ENCODE results near the gene IL11.
A peak's percentile ranks its signal among the peaks of the same experiment; 100 is the strongest.
"Not testable (repeated sequence)": the region's sequence is repeated elsewhere in the genome, so short reads cannot be mapped to it uniquely, and the experiment has no call there.

The IL11 gene

DNA sequence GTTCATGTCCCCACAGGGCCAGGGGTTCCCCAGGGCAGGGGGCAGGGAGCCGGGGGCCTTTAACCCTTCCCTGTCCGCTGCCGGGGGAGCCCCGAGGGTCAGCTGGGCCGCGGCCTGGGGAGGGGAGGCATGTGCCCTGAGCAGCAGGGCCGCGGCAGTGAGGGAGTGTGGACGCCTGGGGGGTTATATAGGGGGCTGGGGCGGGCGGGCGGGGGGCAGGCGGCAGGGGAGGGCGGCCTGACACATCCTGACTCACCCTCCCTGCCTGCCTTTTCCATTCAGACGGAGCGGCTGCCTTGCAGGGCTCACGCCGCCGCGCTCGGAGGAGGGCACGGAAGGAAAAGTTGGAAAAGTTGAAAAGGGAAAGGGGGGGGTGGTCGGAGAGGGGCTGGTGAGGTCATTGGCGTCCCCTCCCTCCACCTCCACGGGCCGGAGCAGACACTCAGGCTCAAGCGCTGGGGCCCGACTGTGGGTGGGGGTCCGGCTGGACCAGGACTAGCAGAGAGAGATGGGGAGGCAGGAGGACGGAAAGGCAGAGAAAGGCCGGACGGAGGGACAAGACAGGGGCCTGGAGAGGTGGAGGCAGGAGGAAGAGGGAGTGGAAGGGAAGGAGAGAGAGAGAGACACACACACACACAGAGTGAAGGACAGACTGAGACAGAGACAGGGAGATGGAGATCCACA is at the start of gene IL11:
Gene IL11, minus strand, starts transcription at position 159 of the 684 bp plus-strand sequence. Its CDS starts 153 bp downstream, at position 6.
- no peak for DNase-seq

DNA sequence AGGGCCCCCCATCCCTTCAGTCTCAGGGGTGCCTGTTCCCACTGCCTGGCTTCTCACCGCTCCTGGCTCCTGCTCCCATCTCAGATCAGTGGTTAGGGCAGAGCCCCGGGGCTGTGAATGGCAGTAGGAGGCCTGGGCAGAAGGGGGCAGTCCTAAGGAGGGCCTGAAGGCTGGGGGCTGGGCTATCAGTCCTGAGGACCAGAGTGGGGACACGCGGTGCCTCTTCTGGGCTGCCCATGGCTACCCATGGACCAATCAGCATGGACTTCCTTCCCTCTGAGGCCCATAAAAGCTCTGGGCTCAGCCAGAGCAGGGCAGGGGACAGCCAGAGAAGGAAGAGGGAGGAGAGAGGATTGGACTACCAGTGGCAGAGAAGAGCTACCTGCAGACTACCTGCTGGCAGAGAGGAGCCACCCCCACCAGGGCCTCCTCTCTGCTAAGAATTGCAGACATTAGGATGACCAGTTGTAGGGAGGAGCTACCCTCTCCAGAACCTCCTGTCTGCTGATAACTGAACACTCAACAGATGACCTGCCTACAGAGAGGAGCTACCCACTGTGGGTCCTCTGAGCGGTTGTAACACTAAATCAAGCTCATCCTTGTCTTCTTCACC is 49.5 kb upstream of the IL11 start:
- DNase-seq, result no peak

DNA sequence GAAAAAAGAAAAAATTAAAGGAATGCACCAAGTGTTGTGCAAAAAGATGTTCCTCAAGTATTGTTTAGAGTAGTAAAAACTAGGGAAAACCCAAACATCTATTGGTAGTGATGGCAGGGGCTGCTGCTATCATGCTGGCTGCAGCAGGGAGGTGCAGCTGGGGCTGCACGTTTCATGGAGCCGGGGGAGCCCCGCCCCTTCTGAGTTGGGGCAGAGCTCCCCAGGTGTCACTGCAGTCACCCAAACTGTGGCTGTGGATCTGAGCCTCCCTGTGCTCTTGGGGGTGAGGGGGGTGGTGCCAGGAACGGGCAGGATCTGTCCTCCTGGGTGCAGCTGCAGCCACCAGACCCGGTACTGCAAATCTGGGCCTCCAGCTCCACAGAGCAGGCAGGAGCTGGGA is 48.8 kb upstream of the IL11 start:
- DNase-seq, result no peak

DNA sequence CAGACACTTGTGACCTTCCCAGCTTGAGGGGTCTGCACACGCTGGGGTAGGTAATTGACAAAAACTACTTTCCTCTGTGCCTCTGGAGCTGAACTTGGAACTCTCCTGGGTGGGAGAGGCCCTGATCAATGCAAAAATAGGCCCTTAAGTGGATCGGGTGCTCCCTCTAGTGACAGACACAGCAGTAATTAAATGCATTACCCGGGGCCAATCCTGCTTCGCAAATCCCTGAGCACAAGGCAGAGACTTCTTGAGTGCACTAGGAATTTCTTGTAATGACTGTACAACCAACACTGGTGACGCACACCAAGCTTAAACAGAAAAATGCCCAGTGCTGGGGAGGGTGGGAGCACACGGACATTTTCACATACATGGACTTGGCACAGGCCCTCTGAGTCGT is 47.9 kb upstream of the IL11 start:
- no peak for DNase-seq

DNA sequence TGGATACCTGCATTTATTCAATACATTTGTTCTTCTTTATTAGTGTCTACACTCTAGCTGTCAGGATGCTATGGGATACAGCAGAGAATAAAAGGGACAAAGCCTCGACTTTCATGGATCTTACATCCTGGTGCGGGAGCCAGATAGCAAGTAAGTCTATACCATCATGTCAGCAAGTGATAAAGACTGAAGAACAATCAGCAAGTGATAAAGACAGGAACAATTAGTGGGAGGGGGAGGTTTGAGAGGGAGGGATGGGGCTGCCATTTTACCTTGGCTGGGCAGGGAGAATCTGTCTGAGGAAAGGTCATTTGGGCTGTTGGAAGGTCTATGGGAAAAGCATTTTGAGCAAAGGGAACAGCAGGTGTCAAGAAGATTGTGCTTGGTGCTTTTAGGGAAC is 39.9 kb upstream of the IL11 start:
- DNase-seq, result no peak

DNA sequence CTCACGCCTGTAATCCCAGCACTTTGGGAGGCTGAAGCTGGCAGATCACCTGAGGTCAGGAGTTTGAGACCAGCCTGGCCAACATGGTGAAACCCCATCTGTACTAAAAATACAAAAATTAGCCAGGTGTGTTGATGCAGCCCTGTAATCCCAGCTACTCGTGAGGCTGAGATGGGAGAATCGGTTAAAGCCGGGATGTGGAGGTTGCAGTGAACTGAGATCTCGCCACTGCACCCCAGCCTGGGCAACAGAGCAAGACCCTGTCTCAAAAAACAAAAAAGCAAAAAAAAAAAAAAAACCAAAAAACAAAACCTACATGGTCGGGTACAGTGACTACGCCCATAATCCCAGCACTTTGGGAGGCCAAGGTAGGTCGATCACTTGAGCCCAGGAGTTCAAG is 38.9 kb upstream of the IL11 start:
- DNase-seq, result not testable (repeated sequence)

DNA sequence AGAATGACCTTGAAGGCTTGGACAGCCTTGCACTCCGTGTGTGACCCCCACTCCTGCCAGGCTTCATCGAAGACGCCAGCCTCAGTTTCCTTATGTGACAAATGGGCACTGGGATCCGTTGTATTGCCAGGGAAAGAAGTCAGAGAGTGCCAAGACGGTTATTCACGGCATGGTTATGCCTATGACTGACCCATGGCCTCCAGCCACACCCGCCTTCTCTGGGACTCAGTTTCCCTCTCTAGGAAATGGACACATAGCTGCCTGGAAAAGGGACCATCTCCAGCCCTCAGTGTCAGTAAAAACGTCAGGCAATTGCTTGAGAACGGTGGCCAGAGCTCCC is 38.2 kb upstream of the IL11 start:
- DNase-seq, result no peak

DNA sequence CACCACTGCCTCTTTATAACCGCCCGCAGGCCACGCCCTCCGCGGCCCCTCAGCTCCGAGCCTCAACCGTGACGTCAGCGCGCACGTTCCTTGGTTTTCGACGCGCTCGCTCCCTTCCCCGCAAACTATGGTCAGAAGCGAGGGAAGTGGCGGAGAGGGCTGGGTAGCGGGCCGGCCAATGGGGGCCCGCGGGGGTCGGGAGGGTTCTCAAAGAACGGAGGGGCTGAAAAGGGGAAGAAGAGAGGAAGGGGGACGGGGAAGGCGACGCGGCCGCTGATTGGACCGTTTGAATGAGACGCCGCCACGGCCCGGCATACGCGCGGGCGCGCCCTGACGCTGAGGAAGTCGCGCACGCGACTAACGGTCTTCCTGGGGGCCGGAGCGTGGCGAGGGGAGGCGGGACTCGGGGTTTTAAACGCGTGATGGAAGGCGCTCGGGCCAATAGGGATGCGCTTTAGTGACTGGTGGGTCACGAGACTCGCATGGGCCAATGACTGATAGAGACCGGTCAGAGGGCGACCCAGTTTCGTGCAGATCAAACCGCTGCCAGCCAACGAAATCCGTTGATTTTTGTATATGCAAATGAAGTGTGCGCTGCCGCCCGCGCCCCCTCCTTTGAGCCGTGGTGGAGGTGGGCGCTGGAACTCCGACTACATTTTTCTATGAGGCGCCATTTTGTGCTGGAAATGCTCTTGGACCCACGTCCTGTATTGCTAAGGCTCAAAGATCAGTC is 37.7 kb upstream of the IL11 start:
- peak; percentile 97 for DNase-seq

DNA sequence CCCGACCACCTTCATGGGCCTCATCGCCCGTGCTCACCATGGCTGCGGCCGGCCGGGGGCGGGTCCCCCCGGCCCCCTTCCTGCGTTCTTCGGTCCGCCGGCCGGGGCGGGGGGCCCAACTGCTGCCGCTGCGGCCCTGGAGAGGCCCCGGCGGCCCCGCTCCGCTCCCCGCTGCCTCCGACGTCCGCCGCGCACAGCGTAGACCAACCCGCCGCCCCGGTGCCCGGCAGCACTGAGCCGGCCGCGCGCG is 37.2 kb upstream of the IL11 start, which contains the start of gene UBE2S:
Gene UBE2S, minus strand, starts transcription at position 239 of the 250 bp plus-strand sequence. Its CDS starts 199 bp downstream, at position 40.
- not testable (repeated sequence) for DNase-seq

DNA sequence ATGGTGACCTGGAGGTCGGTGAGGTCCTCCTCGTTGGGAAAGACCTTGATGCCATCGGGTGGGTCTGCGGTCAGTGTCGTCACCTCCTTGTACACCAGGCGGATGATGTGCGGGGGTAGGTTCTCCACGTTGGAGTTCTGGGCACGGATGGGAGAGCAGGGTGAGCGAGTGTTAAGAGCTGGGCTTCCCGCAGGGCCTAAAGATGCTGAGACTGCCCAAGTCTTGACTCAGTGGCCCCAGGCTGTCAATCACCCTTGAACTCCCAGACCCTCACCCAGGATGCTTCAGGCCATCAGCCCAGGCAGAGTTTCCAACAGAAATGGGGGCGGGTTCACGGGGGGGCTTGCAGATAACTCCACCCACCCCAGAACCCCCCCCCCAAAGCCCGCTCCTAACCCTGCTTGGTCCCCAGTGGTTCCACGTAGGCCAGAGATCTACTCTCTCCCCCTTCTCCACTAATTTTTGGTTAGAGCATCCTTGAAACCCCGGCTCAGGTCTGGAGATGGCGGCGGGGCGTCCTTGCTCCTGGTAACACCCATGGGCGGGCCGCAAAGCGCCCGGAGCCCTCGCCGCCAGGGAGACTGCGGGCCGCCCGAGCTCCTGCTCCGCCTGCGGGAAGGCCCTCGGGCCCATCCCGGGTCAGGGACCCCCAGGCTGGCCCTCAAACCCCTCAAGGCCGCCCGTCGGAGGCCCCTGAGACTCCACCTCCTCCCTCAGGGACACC is 36.7 kb upstream of the IL11 start:
- DNase-seq, result no peak

DNA sequence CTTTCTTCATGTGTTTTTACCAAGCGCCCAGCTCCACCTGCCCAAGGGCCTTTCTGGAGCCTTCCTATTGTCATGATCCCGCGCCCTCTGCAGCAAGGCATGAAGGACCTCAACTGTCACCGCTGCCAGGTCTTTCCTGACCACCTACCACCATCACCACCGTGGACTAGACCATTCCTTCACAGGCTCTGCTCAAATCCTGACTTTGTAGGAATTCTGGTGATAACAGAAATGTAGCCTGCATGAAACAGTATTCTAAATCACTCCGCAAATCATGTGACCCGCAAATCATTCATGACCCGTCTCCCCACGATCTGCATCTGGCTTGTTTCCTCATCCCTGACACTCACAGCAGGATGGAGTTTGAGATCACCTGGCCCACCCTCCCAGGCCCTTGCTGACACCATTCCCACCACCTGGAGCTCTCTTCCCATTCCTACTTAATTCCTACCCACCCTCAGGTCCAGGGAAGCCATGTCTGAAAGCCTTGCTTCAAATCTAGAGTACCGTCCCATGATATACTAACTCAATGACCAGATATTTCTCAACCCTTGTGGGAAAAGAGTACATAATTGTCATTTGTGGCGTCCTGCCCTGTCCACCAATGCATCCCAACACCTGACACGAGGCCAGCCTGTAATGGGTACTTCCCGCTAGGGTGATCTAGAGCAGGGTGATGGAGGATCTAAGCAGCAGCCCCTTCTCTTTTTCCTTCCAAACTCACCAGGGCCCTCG is 36.0 kb upstream of the IL11 start:
- no peak for DNase-seq

DNA sequence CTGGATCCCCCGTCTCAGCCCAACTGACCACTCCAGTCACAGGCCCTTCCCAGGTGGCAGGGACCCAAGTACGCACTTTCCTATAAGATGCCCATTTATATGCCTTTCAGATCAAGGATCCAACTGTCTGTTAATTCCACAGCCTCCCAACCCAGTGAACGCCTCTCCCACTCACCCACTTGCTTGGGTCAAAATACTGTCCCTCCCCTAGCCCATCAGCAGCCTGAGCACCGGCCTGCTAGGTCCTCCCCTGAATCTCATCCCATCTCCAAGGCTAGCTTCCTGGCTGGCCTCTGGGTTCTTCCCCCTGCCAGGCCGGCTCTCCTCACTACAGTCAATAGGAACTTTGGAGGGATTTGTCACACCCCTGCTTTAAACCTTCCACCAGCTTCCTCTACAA is 35.4 kb upstream of the IL11 start:
- DNase-seq, result no peak

DNA sequence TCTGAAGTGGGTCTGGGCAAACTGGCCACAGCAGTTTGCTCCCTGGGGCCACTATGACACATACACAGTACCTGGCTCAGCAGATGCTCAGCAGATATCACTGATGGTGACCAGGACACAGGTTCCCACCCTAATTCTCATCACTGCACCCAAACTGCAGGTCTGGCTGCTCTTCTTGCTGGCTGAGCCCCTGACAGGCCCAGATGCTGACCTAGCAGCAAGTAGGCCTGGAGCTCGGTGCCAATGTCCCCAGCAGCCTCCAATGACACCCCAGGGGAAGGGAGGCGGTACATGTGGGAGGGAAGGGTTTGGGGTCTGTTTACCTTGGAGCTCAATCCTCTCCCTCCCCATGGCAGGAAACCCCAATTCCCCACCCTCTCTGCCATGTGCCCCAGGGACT is 32.2 kb upstream of the IL11 start:
- no peak for DNase-seq

DNA sequence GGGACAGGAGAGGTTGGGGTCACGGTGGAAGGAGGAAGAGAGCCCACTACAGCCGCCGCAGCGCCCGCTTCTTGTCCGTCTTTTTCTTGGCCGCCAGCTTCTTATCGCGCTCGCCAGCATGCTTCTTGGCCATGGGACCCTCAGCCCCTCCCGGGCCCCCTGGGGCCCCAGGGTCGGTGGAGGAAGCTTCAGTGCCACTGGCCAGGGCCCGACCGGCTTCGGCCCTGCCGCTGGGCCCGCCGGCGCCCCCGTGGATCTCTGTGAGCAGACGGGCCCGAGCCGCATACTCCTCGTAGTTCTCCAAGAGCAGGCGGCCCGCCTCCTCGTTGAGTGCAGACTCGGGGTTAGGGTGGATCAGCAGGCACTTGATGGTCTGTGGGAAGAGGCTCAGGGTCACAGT is 31.1 kb upstream of the IL11 start:
- DNase-seq, result not testable (repeated sequence)

DNA sequence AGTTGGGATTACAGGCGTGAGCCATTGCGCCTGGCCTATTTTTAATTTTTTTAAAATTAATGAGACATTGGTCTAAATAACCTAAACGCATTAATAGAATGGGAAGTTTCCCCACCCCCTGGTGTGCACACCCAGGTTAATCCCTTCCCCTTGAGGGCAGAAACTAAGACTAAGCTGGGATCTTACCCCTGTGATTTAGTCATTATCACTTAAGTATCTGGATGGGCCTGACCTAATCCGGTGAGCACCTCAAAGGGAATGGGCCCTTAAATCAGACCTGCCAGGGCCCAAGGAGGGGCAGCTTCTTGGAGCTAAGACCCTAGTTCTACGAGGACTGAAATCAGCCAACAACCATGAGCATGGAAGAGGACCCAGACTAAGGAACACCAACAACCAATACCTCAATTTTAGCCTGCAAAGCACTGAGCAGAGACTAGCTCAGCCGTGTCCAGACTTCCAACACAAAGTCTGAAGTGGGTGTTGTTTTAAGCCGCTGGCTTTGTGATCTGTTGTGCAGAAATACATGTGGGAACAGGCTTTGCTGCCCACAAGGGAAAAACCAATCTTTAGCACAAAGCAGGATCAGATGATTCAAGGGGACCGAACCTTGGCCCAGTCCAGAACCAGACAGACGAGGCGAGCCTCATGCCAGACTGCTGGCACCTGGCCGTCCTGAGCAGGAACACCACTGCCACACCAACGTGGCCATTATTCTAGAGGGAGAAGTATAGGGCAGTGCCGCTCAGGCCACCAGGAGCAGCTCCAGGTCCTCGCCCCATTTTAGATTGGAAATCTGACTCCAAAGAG is 30.2 kb upstream of the IL11 start:
- DNase-seq, result no peak

DNA sequence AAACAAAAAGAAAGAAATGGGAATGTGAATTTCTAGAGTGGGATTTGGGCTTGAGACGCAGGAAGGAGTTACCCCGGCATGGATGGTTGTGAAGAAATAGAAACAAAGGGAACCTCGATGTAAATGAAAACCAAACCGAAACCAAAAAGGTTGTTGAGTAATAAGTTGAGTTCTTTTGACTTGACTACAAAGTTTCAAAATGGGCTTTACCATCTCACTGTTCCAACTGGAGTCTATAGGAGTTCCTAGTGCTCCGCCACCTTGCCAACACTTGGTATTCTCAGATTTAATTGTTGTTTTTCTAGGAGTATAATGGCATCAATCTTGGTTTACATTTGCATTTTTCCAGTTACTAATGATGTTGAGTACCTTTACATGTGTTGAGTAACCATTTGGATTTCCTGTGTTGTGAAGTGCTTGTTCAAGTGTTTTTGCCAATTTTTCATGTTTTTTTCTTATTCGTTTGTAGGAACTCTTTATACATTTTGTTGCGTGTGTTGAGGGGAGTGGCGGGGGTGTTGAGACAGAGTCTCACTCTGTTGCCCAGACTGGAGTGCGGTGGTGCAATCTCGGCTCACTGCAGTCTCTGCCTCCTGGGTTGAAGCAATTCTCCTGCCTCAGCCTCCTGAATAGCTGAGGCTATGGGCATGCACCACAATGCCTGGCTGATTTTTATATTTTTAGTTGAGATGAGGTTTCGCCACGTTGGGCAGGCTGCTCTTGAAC is 28.1 kb upstream of the IL11 start:
- no peak for DNase-seq

DNA sequence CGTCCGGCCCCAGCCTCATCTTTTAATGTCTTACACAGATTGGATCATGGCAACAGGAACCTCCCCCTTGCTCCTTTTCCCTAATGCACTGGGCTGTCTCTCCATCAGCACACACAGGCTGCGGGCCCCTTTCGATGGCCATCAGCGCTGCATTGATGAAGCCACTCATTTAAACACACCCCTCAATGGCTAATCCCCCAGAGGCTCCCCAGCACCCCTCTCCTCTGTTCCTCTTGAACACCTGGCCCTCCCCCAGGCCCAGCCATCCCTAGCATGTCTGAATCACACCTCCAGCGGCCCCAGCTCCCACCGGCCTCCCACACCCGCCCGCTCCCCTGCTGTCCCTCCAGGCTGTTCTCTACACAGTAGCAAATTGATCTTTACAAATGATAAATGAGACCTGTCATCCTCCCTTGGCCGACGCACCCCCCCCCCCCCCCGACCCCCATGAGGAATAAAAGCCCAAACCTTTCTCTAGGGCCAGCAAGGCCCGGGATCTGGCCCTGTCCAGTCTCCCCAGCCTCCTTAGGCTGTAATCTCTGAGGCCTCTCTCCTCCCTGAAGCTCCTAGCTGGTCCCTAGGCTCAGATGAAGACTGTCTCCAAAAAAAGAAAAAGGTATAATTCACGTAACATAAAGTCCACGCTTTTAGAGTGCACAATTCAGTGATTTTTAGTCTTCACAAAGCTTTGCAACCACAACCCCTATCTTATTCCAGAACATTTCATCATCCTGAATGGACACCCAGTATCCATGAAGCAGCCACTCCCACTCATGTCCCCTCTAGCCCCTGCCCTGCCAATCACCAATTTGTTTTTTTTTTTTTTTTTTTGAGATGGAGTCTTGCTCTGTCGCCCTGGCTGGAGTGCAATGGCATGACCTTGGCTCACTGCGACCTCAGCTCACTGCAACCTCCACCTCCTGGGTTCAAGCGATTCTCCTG is 22.8 kb upstream of the IL11 start:
- no peak for DNase-seq

DNA sequence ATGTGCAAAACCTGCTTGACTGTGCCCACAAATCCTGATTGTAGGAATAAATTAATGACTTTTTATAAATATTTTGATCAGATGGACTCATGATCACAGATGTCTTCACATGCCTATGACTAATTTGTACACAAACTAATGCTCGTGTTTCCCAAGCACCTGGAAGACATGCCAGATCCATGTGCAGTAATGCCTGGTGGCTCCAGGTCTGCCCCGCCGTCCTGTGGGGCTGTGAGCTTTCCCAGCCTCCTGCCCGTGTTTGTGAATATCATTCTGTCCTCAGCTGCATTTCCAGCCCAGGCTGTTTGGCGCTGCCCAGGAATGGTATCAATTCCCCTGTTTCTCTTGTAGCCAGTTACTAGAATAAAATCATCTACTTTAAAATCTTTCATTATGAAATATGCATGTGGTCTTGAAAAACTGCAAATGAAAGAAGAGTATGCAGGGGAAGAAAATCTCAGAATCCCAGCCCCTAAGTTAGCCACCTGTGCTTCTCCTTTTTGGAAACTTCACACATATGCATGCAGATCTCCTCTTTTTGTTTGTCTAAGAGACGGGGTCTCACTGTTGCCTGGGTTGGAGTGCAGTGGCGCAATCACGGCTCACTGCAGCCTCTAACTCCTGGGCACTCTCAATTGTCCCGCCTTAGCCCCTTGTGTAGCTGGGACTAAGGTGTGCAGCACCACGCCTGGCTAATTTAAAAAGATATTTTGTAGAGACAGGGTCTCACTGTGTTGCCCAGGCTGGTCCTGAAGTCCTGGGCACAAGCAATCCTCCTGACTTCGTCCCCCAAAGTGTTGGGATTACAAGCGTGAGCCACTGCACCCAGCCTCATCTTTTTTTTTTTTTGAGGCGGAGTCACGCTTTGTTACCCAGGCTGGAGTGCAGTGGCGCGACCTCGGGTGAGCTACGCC is 21.7 kb upstream of the IL11 start:
- DNase-seq, result no peak

DNA sequence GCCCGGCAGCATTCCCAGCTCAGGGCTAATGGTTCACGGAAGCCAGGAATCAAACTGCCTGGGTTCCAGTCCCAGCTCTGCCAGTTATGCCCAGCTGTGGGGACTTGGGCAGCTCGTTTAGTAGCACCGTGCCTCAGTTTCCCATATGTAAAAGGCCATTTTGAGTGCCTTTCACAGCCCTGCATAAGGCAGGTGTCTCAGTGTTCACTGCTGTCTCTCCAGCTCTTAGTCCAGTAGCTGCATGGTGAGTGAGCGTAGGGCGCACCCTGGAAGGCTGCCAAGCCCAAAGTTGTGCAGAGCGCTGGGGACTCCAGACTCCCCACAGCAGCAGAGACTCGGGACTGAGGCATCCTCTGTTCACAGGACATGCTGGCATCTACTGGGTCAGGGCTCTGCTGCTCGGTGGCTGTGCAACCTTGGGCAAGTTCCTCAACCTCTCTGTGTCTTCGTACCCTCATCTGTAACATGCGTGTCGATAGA is 21.0 kb upstream of the IL11 start:
- no peak for DNase-seq
